HCT116 (cell line): Measurements from ENCODE around the gene PTPN20. TPM values are rescaled to one million over a fixed set of nuclear protein-coding genes. Genes with fewer than 3 reads are reported as not detected.
A peak's percentile ranks its signal among the peaks of the same experiment; 100 is the strongest.

Source experiments
- ATAC-seq: fragments of 200-7000 bp; cut with Tn5 transposase; 2 replicates; pipeline ENCODE4 v1.9.1; 2020; ENCODE audit warnings: mild to moderate bottlenecking, moderate library complexity
- BruUV-seq: library from RNA; stranded (reverse); fragments of 400-500 nt; replicated peaks from 2 replicates; lab custom pipeline; 2021; lab: Mats Ljungman, UMichigan
- CTCF ChIA-PET: fragments of 300-600 bp; sonication (Branson Sonifier 250); formaldehyde crosslinking; loops from one replicate; lab custom pipeline; 2021; ENCODE audit warnings: antibody characterized with exemption; lab: Charles Lee
- POLR2A ChIA-PET: fragments of 300-600, 350-600 bp; sonication (Branson Sonifier 250); formaldehyde crosslinking; loops from one replicate; lab custom pipeline; 2021; ENCODE audit warnings: antibody characterized with exemption; lab: Charles Lee
- RAD21 ChIA-PET, 2 experiments: fragments of 300-600 bp; sonication (Branson Sonifier 250); formaldehyde crosslinking; loops; one replicate each; lab custom pipeline; 2023; ENCODE audit warnings: low total read pairs in 2 of 2; ENCODE audit not compliant: uncharacterized antibody in 2 of 2, unreplicated experiment in 2 of 2, low non-redundant PET in 1 of 2; lab: Charles Lee
- DNase-seq: peaks from one replicate; pipeline ENCODE4 v3.0.0-alpha.2; 2010; ENCODE audit warnings: low read depth, low spot score
- H2AFZ ChIP-seq: fragments of 200-600 bp; shearing (Covaris generic), sonication (generic); 2 replicates; pipeline ENCODE4 v1.6.1; 2017; ENCODE audit warnings: low read depth, mixed run types, mixed read lengths, antibody characterized with exemption, low read length; ENCODE audit not compliant: poor library complexity, severe bottlenecking
- H3K27ac ChIP-seq: 2 replicates; pipeline ENCODE4 v1.5.1; 2012; ENCODE audit warnings: low read depth, low read length
- H3K27me3 ChIP-seq: fragments of 200-600 bp; sonication (generic); 2 replicates; pipeline ENCODE4 v1.6.1; 2016; ENCODE audit warnings: mixed run types, low read length, mixed read lengths; ENCODE audit not compliant: insufficient read depth
- H3K36me3 ChIP-seq, 2 experiments: fragments of 200-500 bp in 1 of 2; fragments of 200-600 bp in 1 of 2; sonication (Bioruptor generic) in 1 of 2; sonication (generic) in 1 of 2; 2 replicates each; pipeline versions ENCODE4 v1.5.1 to v1.6.1; 2014 to 2016; ENCODE audit warnings: low read length in 2 of 2, inconsistent platforms in 1 of 2, mixed read lengths in 1 of 2, mixed run types in 1 of 2; ENCODE audit not compliant: insufficient read depth in 2 of 2, control insufficient read depth in 1 of 2
- H3K4me1 ChIP-seq, 2 experiments: fragments of 200-600 bp in 1 of 2; sonication (generic) in 1 of 2; 2 replicates each; pipeline versions ENCODE4 v1.5.1 to v1.6.1; 2012 to 2017; ENCODE audit warnings: low read length in 2 of 2, inconsistent platforms in 1 of 2, mild to moderate bottlenecking in 1 of 2, mixed read lengths in 1 of 2, mixed run types in 1 of 2, moderate library complexity in 1 of 2; ENCODE audit not compliant: insufficient read depth in 2 of 2, control insufficient read depth in 1 of 2
- H3K4me2 ChIP-seq: fragments of 200-600 bp; sonication (generic); 2 replicates; pipeline ENCODE4 v1.6.1; 2017; ENCODE audit warnings: mixed run types, low read length, mixed read lengths
- H3K4me3 ChIP-seq, 2 experiments: fragments of 200-600 bp in 1 of 2; sonication (generic) in 1 of 2; replicated peaks in 1 of 2; 2 replicates each; pipeline ENCODE4 v1.5.1; 2011 to 2016; ENCODE audit warnings: low read length in 2 of 2, control low read depth in 1 of 2, low read depth in 1 of 2, mild to moderate bottlenecking in 1 of 2, mixed read lengths in 1 of 2, mixed run types in 1 of 2
- H3K79me2 ChIP-seq: fragments of 200-600 bp; sonication (generic); 2 replicates; pipeline ENCODE4 v1.6.1; 2017; ENCODE audit warnings: mild to moderate bottlenecking, mixed run types, low read length, moderate library complexity, mixed read lengths; ENCODE audit not compliant: insufficient read depth
- H3K9ac ChIP-seq: fragments of 200-600 bp; sonication (generic); 2 replicates; pipeline ENCODE4 v1.6.1; 2016; ENCODE audit warnings: low read length, mixed read lengths
- H3K9me2 ChIP-seq: fragments of 200-600 bp; sonication (generic), shearing (Covaris generic); 2 replicates; pipeline ENCODE4 v1.6.1; 2017; ENCODE audit warnings: mixed run types, mild to moderate bottlenecking, moderate library complexity; ENCODE audit not compliant: insufficient read depth
- H3K9me3 ChIP-seq, 2 experiments: fragments of 200-500 bp in 1 of 2; fragments of 200-600 bp in 1 of 2; sonication (Bioruptor generic) in 1 of 2; sonication (generic) in 1 of 2; 2 replicates each; pipeline ENCODE4 v1.6.1; 2014 to 2017; ENCODE audit warnings: low read length in 2 of 2, mixed read lengths in 2 of 2, inconsistent platforms in 1 of 2, low read depth in 1 of 2, mild to moderate bottlenecking in 1 of 2, mixed run types in 1 of 2, moderate library complexity in 1 of 2; ENCODE audit not compliant: control insufficient read depth in 1 of 2, insufficient read depth in 1 of 2
- H4K20me1 ChIP-seq: fragments of 200-600 bp; sonication (generic), shearing (Covaris generic); 2 replicates; pipeline ENCODE4 v1.6.1; 2017; ENCODE audit warnings: mixed run types, mild to moderate bottlenecking, moderate library complexity; ENCODE audit not compliant: insufficient read depth
- POLR2AphosphoS5 ChIP-seq: IDR thresholded peaks from 2 replicates; pipeline ENCODE4 v1.6.1; 2011; ENCODE audit warnings: mild to moderate bottlenecking, low read depth, low read length, moderate library complexity
- RAD21 ChIP-seq: IDR thresholded peaks from 2 replicates; pipeline ENCODE4 v1.6.1; 2012; ENCODE audit warnings: low read depth, mild to moderate bottlenecking
- intact Hi-C: fragments of 100-400 bp; cut with micrococcal nuclease; formaldehyde crosslinking; loops from 2 replicates; pipeline ENCODE4 v1.10.0; 2022
- total RNA-seq: library from RNA; stranded (reverse); gene quantifications from one replicate; pipeline ENCODE4 v1.2.1, GENCODE V29; 2021; ENCODE audit not compliant: unreplicated experiment
- TF ChIP-seq, protein P1 (sequence below), 3 experiments: fragments of 200-600 bp in 1 of 3; sonication (generic) in 1 of 3; IDR thresholded peaks in 2 of 3; conservative IDR thresholded peaks in 1 of 3; 2 replicates each; pipeline ENCODE4 v1.5.1; 2012 to 2017; ENCODE audit warnings: low read depth in 2 of 3, low read length in 2 of 3, antibody characterized with exemption in 1 of 3, borderline replicate concordance in 1 of 3, control low read depth in 1 of 3, mild to moderate bottlenecking in 1 of 3, mixed read lengths in 1 of 3, mixed run types in 1 of 3, moderate library complexity in 1 of 3; ENCODE audit not compliant: insufficient read depth in 1 of 3
- TF ChIP-seq, protein P2 (sequence below): IDR thresholded peaks from 2 replicates; pipeline ENCODE4 v1.6.1; 2012

The PTPN20 gene
- total RNA-seq, 1 experiment from 2014 or later, result not detected

DNA sequence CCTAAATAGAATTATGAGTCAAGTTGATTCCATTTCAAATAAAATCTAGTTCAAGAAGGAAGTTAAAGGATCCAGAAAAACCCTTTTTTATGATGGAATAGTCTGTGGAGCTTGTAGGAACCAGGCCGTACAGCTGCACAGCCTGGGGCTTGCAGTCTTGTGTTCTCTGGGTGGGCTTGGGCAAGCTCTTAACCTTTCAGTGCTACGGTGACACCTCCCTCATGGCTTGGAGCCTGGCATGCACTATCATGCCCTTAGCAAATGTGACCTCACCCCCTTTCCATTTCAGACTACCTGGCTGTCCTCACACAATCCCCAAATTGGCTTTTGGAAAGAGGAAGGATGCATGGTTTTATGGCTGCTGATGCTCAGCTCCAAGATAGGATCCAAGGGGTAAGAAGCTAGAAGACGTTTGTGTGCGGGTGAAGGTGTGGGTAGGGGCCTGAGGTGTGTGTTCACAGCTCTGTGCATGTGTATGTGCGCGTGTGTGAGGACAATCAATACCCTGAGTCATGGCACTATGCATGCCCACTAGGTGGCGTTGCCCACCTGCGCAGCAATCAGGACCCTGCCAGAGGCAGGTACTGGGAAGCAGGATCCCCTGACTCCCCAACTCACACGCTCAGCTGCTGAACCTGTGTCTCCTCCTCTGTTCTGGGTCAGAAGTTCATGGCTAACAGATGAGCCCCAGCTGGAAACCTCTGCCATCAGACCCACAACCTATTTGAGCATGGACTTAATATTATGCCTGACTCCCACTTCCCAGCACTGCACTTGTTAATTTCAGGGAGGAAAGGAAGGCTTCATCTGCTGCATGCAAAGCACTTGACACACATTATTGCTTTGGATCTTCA is 113.4 kb downstream of the PTPN20 start:
- H3K4me1 ChIP-seq, result peaks cover 0 to 4% of the 10 kb centered on the region in 2 experiments; a peak in 1 of 4 replicates
- peak; percentile 99 for ATAC-seq
- ChIA-PET POLR2A (no interaction called here), CTCF (interaction anchor here (0.7 to 2.3 kb wide), 7 partner anchors 14 to 316 kb away, joined by 3 to 13 read pairs (median 4); no protein-coding TSS in a partner anchor), RAD21 (interaction anchor here (0.7 to 1.4 kb wide), 5 partner anchors 200 to 289 kb away, joined by 3 to 5 read pairs (median 3); no protein-coding TSS in a partner anchor)
- H3K9me3 ChIP-seq, result no peaks in the 10 kb centered on the region
- H3K4me2 ChIP-seq, result no peak overlapping the region
- intact Hi-C loops, result loop anchor here (1.0 kb wide), 2 partner anchors 288 to 316 kb away; no protein-coding TSS in a partner anchor
- no peaks in the 10 kb centered on the region for H3K79me2 ChIP-seq
- H3K27me3 ChIP-seq, result no peaks in the 10 kb centered on the region
- peak; percentile 62 for DNase-seq
- TF ChIP-seq, protein P1, sequence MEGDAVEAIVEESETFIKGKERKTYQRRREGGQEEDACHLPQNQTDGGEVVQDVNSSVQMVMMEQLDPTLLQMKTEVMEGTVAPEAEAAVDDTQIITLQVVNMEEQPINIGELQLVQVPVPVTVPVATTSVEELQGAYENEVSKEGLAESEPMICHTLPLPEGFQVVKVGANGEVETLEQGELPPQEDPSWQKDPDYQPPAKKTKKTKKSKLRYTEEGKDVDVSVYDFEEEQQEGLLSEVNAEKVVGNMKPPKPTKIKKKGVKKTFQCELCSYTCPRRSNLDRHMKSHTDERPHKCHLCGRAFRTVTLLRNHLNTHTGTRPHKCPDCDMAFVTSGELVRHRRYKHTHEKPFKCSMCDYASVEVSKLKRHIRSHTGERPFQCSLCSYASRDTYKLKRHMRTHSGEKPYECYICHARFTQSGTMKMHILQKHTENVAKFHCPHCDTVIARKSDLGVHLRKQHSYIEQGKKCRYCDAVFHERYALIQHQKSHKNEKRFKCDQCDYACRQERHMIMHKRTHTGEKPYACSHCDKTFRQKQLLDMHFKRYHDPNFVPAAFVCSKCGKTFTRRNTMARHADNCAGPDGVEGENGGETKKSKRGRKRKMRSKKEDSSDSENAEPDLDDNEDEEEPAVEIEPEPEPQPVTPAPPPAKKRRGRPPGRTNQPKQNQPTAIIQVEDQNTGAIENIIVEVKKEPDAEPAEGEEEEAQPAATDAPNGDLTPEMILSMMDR (IDR thresholded peaks at IDR 0.05 in 2 of 3, conservative IDR thresholded peaks at IDR 0.05 in 1 of 3; ENCODE audit: borderline replicate concordance in 1 of 3, insufficient read depth in 1 of 3, low read depth in 2 of 3, low read length in 2 of 3), result peak; percentile 75 to 94 (median 94); a peak in 5 of 6 replicates
- TF ChIP-seq, protein P2, sequence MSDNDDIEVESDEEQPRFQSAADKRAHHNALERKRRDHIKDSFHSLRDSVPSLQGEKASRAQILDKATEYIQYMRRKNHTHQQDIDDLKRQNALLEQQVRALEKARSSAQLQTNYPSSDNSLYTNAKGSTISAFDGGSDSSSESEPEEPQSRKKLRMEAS, result 0 out of 2 replicates have a peak, but pooled peaks have one; percentile 29
- TF ChIP-seq POLR2AphosphoS5, result no peak
- TF ChIP-seq RAD21, result peak; percentile 90
- BruUV-seq, result no TSS peak
- no peaks in the 10 kb centered on the region for H3K9me2 ChIP-seq
- H3K36me3 ChIP-seq, result no peaks in the 10 kb centered on the region
- no peak overlapping the region for H3K4me3 ChIP-seq
- H2AFZ ChIP-seq, result peak overlapping the region; percentile 66
- H3K27ac ChIP-seq, result no peak overlapping the region
- no peaks in the 10 kb centered on the region for H4K20me1 ChIP-seq
- no peak overlapping the region for H3K9ac ChIP-seq
